ELF-1 (cell line): ENCODE measurements around the gene PEX12.
"Not testable (repeated sequence)": the region's sequence is repeated elsewhere in the genome, so short reads cannot be mapped to it uniquely, and the experiment has no call there.

Experiments used
- DNase-seq: peaks from one replicate; pipeline ENCODE4 v3.0.0-alpha.2; 2016; ENCODE audit warnings: low read depth, low spot score

PEX12 gene

DNA sequence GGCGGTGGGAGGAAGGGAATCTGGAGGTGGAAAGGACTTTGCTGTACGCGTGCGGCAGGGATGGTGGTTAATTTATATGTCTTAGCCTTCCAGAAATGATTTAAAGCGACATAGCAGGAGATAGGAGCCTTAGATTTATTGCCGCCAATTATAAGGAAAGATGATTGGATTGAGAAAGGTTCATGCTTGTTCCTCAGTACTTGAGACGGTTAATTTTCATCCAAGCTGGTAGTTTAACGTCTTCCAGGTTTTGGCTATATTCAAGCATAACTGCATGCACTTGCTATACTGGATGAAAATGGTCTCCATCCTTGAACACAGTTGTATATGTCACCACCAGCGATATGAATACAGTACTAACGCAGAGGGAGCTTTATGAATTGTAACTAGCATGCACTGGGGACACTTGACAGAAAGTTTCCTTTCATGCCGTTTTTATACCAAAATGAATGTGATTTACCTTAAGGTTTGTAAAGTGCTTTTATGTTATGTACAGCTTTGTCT, 610 bp upstream of the PEX12 start:
- DNase-seq, result no peak

GRCh38 chr17:35577830-35578196, 558 bp downstream of the PEX12 start:
- no peak for DNase-seq

DNA sequence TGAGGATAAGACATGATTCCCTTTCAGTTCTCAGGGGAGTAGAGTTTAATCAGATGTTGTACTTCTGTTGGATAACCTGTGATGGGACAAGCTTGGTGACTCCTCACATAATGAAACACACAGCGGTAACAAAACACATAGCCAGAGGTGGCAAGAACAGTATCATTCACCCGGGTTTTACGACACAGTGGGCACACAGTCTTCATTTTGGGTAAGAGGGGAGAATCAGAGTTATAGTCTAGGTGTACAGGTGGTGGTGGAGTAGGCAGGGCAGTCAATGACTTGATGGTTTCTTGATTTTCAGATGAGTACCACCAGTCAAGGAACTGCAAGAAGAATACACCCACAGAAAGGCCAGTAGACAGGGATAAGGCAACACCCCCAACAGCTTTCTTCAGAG, 2.6 kb downstream of the PEX12 start:
- DNase-seq, result no peak

DNA sequence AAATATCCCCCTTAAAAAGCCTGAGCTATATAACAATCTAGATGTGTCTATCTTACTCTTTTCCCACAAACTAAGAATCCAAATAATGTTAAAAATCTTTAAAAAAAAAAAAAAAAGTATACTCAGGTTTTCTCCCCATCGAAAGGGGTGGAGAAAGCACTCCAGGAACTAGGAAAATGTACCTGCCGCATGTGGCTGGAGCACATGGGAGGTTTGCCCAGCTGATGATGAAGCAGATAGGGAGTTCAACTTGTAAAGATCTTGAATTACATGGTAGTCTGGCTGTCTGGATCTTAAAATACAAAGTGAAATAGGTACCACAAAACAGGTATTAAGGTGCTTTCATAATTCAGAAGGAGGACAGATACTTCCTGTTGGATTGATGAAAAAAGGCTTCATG, 9.0 kb downstream of the PEX12 start:
- no peak for DNase-seq

- DNase-seq, result peak; percentile 33
Measured at GRCh38 chr17:35568561-35568960, 9.8 kb downstream of the PEX12 start.

DNA sequence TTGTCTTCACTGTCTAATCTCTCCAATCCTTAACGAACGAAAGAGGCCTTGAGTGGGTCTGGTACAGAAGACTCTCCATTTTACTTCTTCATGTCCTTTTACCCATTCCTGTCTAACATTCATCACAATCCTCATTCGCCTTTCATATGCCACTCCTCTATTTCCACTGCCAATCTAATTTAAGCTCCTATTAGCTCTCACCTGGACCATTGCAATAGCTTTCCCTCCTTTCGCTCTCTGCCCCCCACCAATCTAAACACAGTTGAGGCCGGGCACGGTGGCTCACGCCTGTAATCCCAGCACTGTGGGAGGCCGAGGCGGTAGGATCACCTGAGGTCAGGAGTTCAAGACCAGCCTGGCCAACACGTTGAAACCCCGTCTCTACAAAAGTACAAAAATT, 11.4 kb downstream of the PEX12 start:
- no peak for DNase-seq

GRCh38 chr17:35563181-35563580, 15.2 kb downstream of the PEX12 start:
- DNase-seq, result not testable (repeated sequence)

DNA sequence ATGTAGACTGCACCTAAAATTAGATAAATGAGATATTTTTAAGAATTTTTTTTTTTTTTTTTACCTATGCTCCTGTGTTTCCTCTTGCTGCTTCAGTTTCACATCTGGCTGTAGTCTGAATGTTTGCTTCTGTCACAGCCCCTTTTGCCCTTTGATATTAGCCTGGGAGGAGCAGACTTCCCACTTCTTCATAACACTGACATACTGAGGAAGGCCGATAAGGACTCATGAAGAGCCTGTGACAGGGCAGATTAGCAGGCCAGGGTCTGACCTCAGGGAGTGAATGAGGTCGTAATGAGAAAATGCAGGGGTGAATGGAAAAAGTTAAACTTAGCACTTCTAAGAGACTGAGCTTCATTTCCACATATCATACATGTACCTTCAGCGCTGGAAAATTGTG, 17.7 kb downstream of the PEX12 start, which contains the start of gene SLFN14:
Gene SLFN14, minus strand, starts transcription at position 117 of the 400 bp plus-strand sequence. CDS start 2,757 bp downstream, outside the sequence.
- no peak for DNase-seq

DNA sequence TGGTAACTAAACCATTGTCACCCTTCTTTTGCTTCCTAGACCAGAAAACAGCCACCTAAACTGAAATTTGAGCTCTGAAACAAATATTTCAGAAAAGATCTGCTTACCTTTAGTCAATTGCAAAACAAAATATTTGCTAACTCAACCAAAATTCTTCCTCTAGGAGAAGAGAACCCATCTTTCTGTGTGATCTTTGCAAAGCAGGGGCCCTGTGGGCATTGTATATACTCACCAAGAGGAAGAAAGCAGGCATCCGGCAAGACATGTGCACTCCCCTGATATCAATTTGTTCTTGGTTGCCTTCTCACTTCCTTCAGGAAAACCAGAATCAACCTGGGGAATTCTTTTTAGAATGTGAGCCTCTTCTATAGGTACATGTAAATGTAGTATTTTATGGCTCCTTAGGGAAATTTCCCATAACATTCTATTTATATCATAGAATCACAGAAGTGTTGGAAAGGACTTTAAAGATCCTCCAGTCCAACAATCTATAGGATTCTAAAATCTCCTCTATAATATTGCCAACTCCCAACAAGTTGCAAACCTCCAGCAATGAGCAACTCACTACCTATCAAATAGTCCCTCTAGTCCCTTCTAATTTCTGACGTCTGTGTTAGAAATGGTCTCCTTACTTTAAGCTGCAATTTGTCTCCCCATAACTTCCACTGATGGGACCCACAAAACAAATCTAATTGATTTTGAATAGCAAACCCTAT, 18.7 kb downstream of the PEX12 start:
- no peak for DNase-seq

DNA sequence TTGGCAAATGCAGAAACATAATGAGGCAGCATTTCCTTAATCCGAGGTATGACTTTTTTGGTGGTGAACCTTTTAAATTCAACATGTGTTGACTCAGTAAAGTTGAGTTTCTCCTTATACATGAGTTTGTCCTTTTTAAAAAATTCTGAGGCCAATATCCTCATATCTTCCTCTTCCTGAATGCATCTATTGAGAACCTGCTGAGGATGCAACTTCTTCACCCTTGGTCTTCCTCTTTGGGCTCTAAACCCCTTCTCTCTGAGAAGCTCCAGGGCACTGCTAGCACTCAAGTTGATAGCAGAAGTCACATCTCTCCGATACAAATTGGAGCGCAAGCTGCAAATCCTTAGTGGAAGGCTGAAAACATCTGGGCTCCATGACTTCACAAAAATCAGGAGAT, 21.0 kb downstream of the PEX12 start:
- DNase-seq, result no peak

DNA sequence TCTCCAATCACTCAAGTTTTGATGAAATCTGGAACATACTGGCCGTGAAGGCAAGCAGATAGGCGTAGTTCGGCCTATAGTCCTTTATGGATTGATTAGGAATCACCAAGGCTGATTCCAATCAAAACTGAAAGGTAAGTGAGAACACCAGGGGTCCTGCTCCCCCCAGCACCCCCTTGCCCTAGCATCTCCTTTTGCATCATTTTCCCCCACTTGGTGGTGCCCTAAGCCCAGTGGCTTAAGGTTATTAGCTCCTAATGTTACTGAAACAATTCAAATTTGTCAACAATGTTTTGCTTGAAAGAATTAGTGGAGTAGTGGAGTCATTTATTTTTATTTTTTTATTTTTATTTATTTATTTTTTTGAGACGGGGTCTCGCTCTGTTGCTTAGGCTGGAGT, 22.7 kb downstream of the PEX12 start:
- DNase-seq, result no peak

GRCh38 chr17:35554668-35555067, 23.7 kb downstream of the PEX12 start:
- DNase-seq, result no peak

DNA sequence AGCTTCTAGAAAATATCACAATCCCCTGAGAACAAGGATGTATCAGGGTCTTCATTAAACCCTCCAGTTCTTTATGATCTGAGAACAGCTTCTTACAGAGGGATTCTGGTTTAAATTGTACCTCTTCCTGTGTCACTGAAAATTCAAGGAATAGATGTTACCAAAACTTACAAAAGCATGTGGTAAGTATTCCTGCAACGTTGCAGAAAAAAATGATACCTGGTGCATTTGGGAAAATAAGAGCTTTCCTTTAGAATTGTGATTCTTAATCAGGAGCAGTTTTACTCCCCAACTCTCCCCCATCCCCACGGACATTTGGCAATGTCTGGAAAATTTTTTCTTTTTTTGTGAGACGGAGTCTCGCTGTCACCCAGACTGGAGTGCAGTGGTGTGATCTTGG, 25.1 kb downstream of the PEX12 start:
- no peak for DNase-seq

GRCh38 chr17:35548978-35549377, 29.4 kb downstream of the PEX12 start:
- DNase-seq, result no peak

- DNase-seq, result no peak
Measured at GRCh38 chr17:35548208-35548810, 30.1 kb downstream of the PEX12 start.

- DNase-seq, result no peak
Measured at GRCh38 chr17:35546487-35546886, 31.9 kb downstream of the PEX12 start.

GRCh38 chr17:35545150-35545549, 33.2 kb downstream of the PEX12 start:
- DNase-seq, result no peak

- no peak for DNase-seq
Measured at GRCh38 chr17:35543856-35544255, 34.5 kb downstream of the PEX12 start.

DNA sequence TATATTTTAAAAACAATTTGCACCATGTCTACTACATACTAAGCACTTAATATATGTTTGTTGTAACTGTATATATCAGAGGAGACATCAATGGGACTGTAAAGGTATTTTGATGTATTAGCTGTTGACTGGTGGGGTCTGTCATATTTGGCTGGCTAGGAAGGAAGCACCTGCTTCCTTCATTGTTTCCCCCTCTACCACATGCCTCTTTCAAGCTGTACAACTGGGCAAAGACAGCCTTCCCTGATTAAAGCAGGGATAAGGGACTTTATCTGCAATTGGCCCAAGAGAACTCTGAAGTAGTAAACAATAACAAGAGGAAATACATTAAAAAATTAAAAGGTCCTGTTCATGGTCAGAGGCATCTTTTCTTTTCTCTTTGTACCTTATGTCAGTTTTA, 35.4 kb downstream of the PEX12 start:
- DNase-seq, result no peak

DNA sequence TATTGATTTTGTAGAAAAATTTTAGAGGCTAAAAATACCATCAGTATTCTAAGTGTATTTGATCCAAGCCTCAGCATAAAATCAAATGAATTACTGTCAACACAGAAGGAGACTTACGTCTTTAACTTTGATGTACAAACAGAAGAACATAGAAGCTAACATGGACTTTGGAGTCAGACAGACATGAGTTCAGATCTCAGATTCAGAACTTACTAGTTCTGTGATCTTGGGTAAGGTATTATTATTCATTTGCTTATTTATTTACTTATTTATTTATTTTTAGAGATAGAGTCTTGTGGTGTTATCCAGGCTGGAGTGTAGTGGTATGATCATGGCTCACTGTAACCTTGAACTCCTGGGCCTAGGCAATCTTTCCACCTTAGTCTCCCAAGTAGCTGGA, 36.9 kb downstream of the PEX12 start:
- DNase-seq, result no peak

DNA sequence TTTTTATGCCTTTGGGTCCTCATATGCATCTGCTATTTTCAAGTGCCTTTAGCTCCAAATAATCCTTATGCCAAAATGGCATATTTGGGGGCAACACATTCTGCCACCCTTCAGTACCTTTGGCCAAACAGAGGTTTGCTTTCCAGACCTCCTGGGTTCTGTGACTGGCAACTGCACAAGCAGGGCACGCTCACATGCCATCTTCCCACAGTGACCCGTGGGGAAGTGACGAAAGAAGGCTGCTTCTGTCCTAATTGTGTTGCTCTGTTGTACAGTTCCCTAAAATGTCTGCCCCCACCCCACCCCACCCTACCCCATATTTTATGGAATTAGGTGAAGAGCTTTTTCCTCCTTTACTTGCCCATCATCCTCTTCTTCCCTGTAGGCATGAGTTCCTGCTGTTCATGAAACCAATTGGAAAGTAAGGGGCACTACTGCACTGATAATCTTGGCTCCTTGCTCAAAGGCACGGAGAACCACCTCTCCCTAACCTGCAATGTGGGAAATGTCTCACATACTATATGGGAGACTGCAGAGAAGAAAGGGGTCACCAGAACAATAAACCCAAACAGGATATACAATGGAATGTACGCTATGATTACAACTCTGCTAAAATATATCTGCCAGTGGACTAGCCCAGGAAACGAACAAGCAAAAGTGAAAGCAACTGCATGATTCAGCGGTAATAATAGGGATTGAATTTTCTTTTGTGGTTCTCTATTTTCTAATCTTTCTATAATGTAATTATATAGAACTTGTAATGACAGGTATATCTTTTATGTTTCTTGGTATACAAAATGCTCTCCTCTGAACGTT, 37.6 kb downstream of the PEX12 start:
- no peak for DNase-seq

GRCh38 chr17:35539659-35540026, 38.7 kb downstream of the PEX12 start:
- DNase-seq, result no peak
